Measurements from ENCODE around the gene TLDC2.
"Not testable (repeated sequence)": the region's sequence is repeated elsewhere in the genome, so short reads cannot be mapped to it uniquely, and the experiment has no call there.

The TLDC2 gene

GRCh38 chr20:36925234-36925633 is 49.3 kb downstream of the TLDC2 start:
- peaks cover 16 to 27% of the 10 kb centered on the region in 2 donors for H3K36me3 ChIP-seq (ENCODE audit: control insufficient read depth in 2 of 2, insufficient read depth in 2 of 2, low read length in 2 of 2)
- no peaks in the 10 kb centered on the region for H3K9me3 ChIP-seq (ENCODE audit: control insufficient read depth in 2 of 2, low read length in 2 of 2)
- peaks cover 0 to 2% of the 10 kb centered on the region in 2 donors for H3K4me1 ChIP-seq (ENCODE audit: control insufficient read depth in 2 of 2, insufficient read depth in 2 of 2, low read length in 2 of 2)
- H3K4me3 ChIP-seq (ENCODE audit: low read length in 2 of 2) = no peak overlapping the region
- H3K27ac ChIP-seq (ENCODE audit: low read depth in 2 of 2, low read length in 2 of 2) = no peak overlapping the region
- no peak overlapping the region for H3K9ac ChIP-seq (ENCODE audit: low read depth in 1 of 2, low read length in 2 of 2)
- no peaks in the 10 kb centered on the region for H3K27me3 ChIP-seq (ENCODE audit: control insufficient read depth in 2 of 2, insufficient read depth in 2 of 2, low read length in 2 of 2)

GRCh38 chr20:36926653-36927200 is 50.8 kb downstream of the TLDC2 start:
- Histone ChIP-seq H3K27ac (ENCODE audit: low read depth in 2 of 2, low read length in 2 of 2) (no peak overlapping the region), H3K4me1 (ENCODE audit: control insufficient read depth in 2 of 2, insufficient read depth in 2 of 2, low read length in 2 of 2) (peaks cover 0 to 2% of the 10 kb centered on the region in 2 donors), H3K36me3 (ENCODE audit: control insufficient read depth in 2 of 2, insufficient read depth in 2 of 2, low read length in 2 of 2) (peaks cover 23 to 27% of the 10 kb centered on the region in 2 donors), H3K9ac (ENCODE audit: low read depth in 1 of 2, low read length in 2 of 2) (no peak overlapping the region), H3K27me3 (ENCODE audit: control insufficient read depth in 2 of 2, insufficient read depth in 2 of 2, low read length in 2 of 2) (no peaks in the 10 kb centered on the region), H3K4me3 (ENCODE audit: low read length in 2 of 2) (no peak overlapping the region), H3K9me3 (ENCODE audit: control insufficient read depth in 2 of 2, low read length in 2 of 2) (no peaks in the 10 kb centered on the region)

- no peak overlapping the region for H3K4me3 ChIP-seq (ENCODE audit: low read length in 2 of 2)
- H3K27me3 ChIP-seq (ENCODE audit: control insufficient read depth in 2 of 2, insufficient read depth in 2 of 2, low read length in 2 of 2) = no peaks in the 10 kb centered on the region
- no peaks in the 10 kb centered on the region for H3K9me3 ChIP-seq (ENCODE audit: control insufficient read depth in 2 of 2, low read length in 2 of 2)
- H3K9ac ChIP-seq (ENCODE audit: low read depth in 1 of 2, low read length in 2 of 2) = no peak overlapping the region
- no peak overlapping the region for H3K27ac ChIP-seq (ENCODE audit: low read depth in 2 of 2, low read length in 2 of 2)
- peaks cover 23 to 27% of the 10 kb centered on the region in 2 donors for H3K36me3 ChIP-seq (ENCODE audit: control insufficient read depth in 2 of 2, insufficient read depth in 2 of 2, low read length in 2 of 2)
- peaks cover 0 to 2% of the 10 kb centered on the region in 2 donors for H3K4me1 ChIP-seq (ENCODE audit: control insufficient read depth in 2 of 2, insufficient read depth in 2 of 2, low read length in 2 of 2)
Measured at GRCh38 chr20:36927704-36928103, 51.8 kb downstream of the TLDC2 start.

- no peak overlapping the region for H3K9ac ChIP-seq (ENCODE audit: low read depth in 1 of 2, low read length in 2 of 2)
- H3K27ac ChIP-seq (ENCODE audit: low read depth in 2 of 2, low read length in 2 of 2) = no peak overlapping the region
- H3K36me3 ChIP-seq (ENCODE audit: control insufficient read depth in 2 of 2, insufficient read depth in 2 of 2, low read length in 2 of 2) = peaks cover 23 to 30% of the 10 kb centered on the region in 2 donors
Measured at GRCh38 chr20:36929290-36929689, 53.4 kb downstream of the TLDC2 start.

GRCh38 chr20:36929691-36930090 is 53.8 kb downstream of the TLDC2 start:
- Histone ChIP-seq H3K4me1 (ENCODE audit: control insufficient read depth in 2 of 2, insufficient read depth in 2 of 2, low read length in 2 of 2) (no peaks in the 10 kb centered on the region), H3K9ac (ENCODE audit: low read depth in 1 of 2, low read length in 2 of 2) (no peak overlapping the region), H3K27ac (ENCODE audit: low read depth in 2 of 2, low read length in 2 of 2) (no peak overlapping the region), H3K9me3 (ENCODE audit: control insufficient read depth in 2 of 2, low read length in 2 of 2) (no peaks in the 10 kb centered on the region), H3K4me3 (ENCODE audit: low read length in 2 of 2) (no peak overlapping the region), H3K36me3 (ENCODE audit: control insufficient read depth in 2 of 2, insufficient read depth in 2 of 2, low read length in 2 of 2) (peaks cover 23 to 28% of the 10 kb centered on the region in 2 donors), H3K27me3 (ENCODE audit: control insufficient read depth in 2 of 2, insufficient read depth in 2 of 2, low read length in 2 of 2) (no peaks in the 10 kb centered on the region)

More at GRCh38 chr20:36929290-36929689, 53.4 kb downstream of the TLDC2 start:
- no peak overlapping the region for H3K4me3 ChIP-seq (ENCODE audit: low read length in 2 of 2)
- no peaks in the 10 kb centered on the region for H3K9me3 ChIP-seq (ENCODE audit: control insufficient read depth in 2 of 2, low read length in 2 of 2)
- no peaks in the 10 kb centered on the region for H3K4me1 ChIP-seq (ENCODE audit: control insufficient read depth in 2 of 2, insufficient read depth in 2 of 2, low read length in 2 of 2)
- no peaks in the 10 kb centered on the region for H3K27me3 ChIP-seq (ENCODE audit: control insufficient read depth in 2 of 2, insufficient read depth in 2 of 2, low read length in 2 of 2)

- not testable (repeated sequence) for H3K27ac ChIP-seq (ENCODE audit: low read depth in 2 of 2, low read length in 2 of 2); H3K4me1 ChIP-seq (ENCODE audit: control insufficient read depth in 2 of 2, insufficient read depth in 2 of 2, low read length in 2 of 2); H3K9me3 ChIP-seq (ENCODE audit: control insufficient read depth in 2 of 2, low read length in 2 of 2); H3K9ac ChIP-seq (ENCODE audit: low read depth in 1 of 2, low read length in 2 of 2); H3K4me3 ChIP-seq (ENCODE audit: low read length in 2 of 2); H3K27me3 ChIP-seq (ENCODE audit: control insufficient read depth in 2 of 2, insufficient read depth in 2 of 2, low read length in 2 of 2)
- peaks cover 19 to 23% of the 10 kb centered on the region in 2 donors for H3K36me3 ChIP-seq (ENCODE audit: control insufficient read depth in 2 of 2, insufficient read depth in 2 of 2, low read length in 2 of 2)
Measured at GRCh38 chr20:36932067-36932466, 56.1 kb downstream of the TLDC2 start.

- no peak overlapping the region for H3K4me3 ChIP-seq (ENCODE audit: low read length in 2 of 2)
- peaks cover 16 to 20% of the 10 kb centered on the region in 2 donors for H3K36me3 ChIP-seq (ENCODE audit: control insufficient read depth in 2 of 2, insufficient read depth in 2 of 2, low read length in 2 of 2)
- H3K27me3 ChIP-seq (ENCODE audit: control insufficient read depth in 2 of 2, insufficient read depth in 2 of 2, low read length in 2 of 2) = no peaks in the 10 kb centered on the region
- no peaks in the 10 kb centered on the region for H3K4me1 ChIP-seq (ENCODE audit: control insufficient read depth in 2 of 2, insufficient read depth in 2 of 2, low read length in 2 of 2)
- H3K9me3 ChIP-seq (ENCODE audit: control insufficient read depth in 2 of 2, low read length in 2 of 2) = no peaks in the 10 kb centered on the region
- H3K9ac ChIP-seq (ENCODE audit: low read depth in 1 of 2, low read length in 2 of 2) = no peak overlapping the region
- no peak overlapping the region for H3K27ac ChIP-seq (ENCODE audit: low read depth in 2 of 2, low read length in 2 of 2)
Measured at GRCh38 chr20:36932476-36933426, 56.8 kb downstream of the TLDC2 start.

GRCh38 chr20:36933571-36933970 is 57.6 kb downstream of the TLDC2 start:
- peaks cover 16 to 20% of the 10 kb centered on the region in 2 donors for H3K36me3 ChIP-seq (ENCODE audit: control insufficient read depth in 2 of 2, insufficient read depth in 2 of 2, low read length in 2 of 2)
- H3K27ac ChIP-seq (ENCODE audit: low read depth in 2 of 2, low read length in 2 of 2) = not testable (repeated sequence)

GRCh38 chr20:36936341-36936740 is 60.4 kb downstream of the TLDC2 start:
- Histone ChIP-seq H3K9me3 (ENCODE audit: control insufficient read depth in 2 of 2, low read length in 2 of 2) (no peaks in the 10 kb centered on the region), H3K36me3 (ENCODE audit: control insufficient read depth in 2 of 2, insufficient read depth in 2 of 2, low read length in 2 of 2) (peaks cover 3 to 15% of the 10 kb centered on the region in 2 donors), H3K4me1 (ENCODE audit: control insufficient read depth in 2 of 2, insufficient read depth in 2 of 2, low read length in 2 of 2) (peaks cover 0 to 10% of the 10 kb centered on the region in 2 donors), H3K27ac (ENCODE audit: low read depth in 2 of 2, low read length in 2 of 2) (peak overlapping the region in 1 of 2 donors; percentile 28), H3K9ac (ENCODE audit: low read depth in 1 of 2, low read length in 2 of 2) (no peak overlapping the region), H3K27me3 (ENCODE audit: control insufficient read depth in 2 of 2, insufficient read depth in 2 of 2, low read length in 2 of 2) (no peaks in the 10 kb centered on the region), H3K4me3 (ENCODE audit: low read length in 2 of 2) (no peak overlapping the region)

More at GRCh38 chr20:36933571-36933970, 57.6 kb downstream of the TLDC2 start:
- H3K9me3 ChIP-seq (ENCODE audit: control insufficient read depth in 2 of 2, low read length in 2 of 2); H3K4me1 ChIP-seq (ENCODE audit: control insufficient read depth in 2 of 2, insufficient read depth in 2 of 2, low read length in 2 of 2); H3K4me3 ChIP-seq (ENCODE audit: low read length in 2 of 2); H3K9ac ChIP-seq (ENCODE audit: low read depth in 1 of 2, low read length in 2 of 2); H3K27me3 ChIP-seq (ENCODE audit: control insufficient read depth in 2 of 2, insufficient read depth in 2 of 2, low read length in 2 of 2): not testable (repeated sequence)

- not testable (repeated sequence) for H3K9me3 ChIP-seq (ENCODE audit: control insufficient read depth in 2 of 2, low read length in 2 of 2); H3K9ac ChIP-seq (ENCODE audit: low read depth in 1 of 2, low read length in 2 of 2); H3K4me3 ChIP-seq (ENCODE audit: low read length in 2 of 2); H3K27me3 ChIP-seq (ENCODE audit: control insufficient read depth in 2 of 2, insufficient read depth in 2 of 2, low read length in 2 of 2)
- Histone ChIP-seq H3K27ac (ENCODE audit: low read depth in 2 of 2, low read length in 2 of 2) (peak overlapping the region in 1 of 2 donors; percentile 28), H3K36me3 (ENCODE audit: control insufficient read depth in 2 of 2, insufficient read depth in 2 of 2, low read length in 2 of 2) (peaks cover 3 to 19% of the 10 kb centered on the region in 2 donors), H3K4me1 (ENCODE audit: control insufficient read depth in 2 of 2, insufficient read depth in 2 of 2, low read length in 2 of 2) (peaks cover 5 to 14% of the 10 kb centered on the region in 2 donors)
Measured at GRCh38 chr20:36936761-36937401, 60.9 kb downstream of the TLDC2 start.
